OCI-LY1 (cell line): ENCODE data around the gene GNG4.

ENCODE experiments used
- H2AFZ ChIP-seq: fragments of 200-600 bp; sonication (generic), shearing (Covaris generic); 2 replicates; pipeline ENCODE4 v1.6.0; 2014; ENCODE audit warnings: antibody characterized with exemption, mild to moderate bottlenecking, low read length
- H3F3A ChIP-seq: fragments of 200-600 bp; sonication (generic), shearing (Covaris generic); 2 replicates; pipeline ENCODE4 v1.6.0; 2014; ENCODE audit warnings: mild to moderate bottlenecking, antibody characterized with exemption, low read length, moderate library complexity; ENCODE audit not compliant: insufficient read depth
- H3K27ac ChIP-seq: fragments of 200-600 bp; sonication (generic); 2 replicates; pipeline ENCODE4 v1.5.1; 2014; ENCODE audit warnings: low read length, mixed run types, mild to moderate bottlenecking, low read depth; ENCODE audit not compliant: poor library complexity, severe bottlenecking
- H3K27me3 ChIP-seq: fragments of 200-600 bp; sonication (generic); 2 replicates; pipeline ENCODE4 v1.6.0; 2014; ENCODE audit warnings: antibody characterized with exemption, mild to moderate bottlenecking, low read length, moderate library complexity; ENCODE audit not compliant: insufficient read depth
- H3K36me3 ChIP-seq: fragments of 200-600 bp; sonication (generic); 2 replicates; pipeline ENCODE4 v1.6.1; 2014; ENCODE audit warnings: mild to moderate bottlenecking, antibody characterized with exemption, low read length, moderate library complexity, mixed read lengths; ENCODE audit not compliant: insufficient read depth
- H3K4me1 ChIP-seq: fragments of 200-600 bp; sonication (generic); 2 replicates; pipeline ENCODE4 v1.5.1; 2014; ENCODE audit warnings: mild to moderate bottlenecking, low read length, moderate library complexity; ENCODE audit not compliant: insufficient read depth, severe bottlenecking
- H3K4me2 ChIP-seq: fragments of 200-600 bp; sonication (generic), shearing (Covaris generic); 2 replicates; pipeline ENCODE4 v1.6.1; 2014; ENCODE audit warnings: low read length
- H3K4me3 ChIP-seq: fragments of 200-600 bp; sonication (generic); 2 replicates; pipeline ENCODE4 v1.5.1; 2014; ENCODE audit warnings: low read length, low read depth, mild to moderate bottlenecking, mixed read lengths; ENCODE audit not compliant: poor library complexity, severe bottlenecking
- H3K79me2 ChIP-seq: fragments of 200-600 bp; shearing (Covaris generic); 2 replicates; pipeline ENCODE4 v1.6.1; 2016; ENCODE audit warnings: mixed run types, low read length, mixed read lengths; ENCODE audit not compliant: insufficient read depth
- H3K9ac ChIP-seq: fragments of 200-600 bp; sonication (generic), shearing (Covaris generic); 2 replicates; pipeline ENCODE4 v1.6.1; 2014; ENCODE audit warnings: mild to moderate bottlenecking, low read length, mixed read lengths
- H3K9me2 ChIP-seq: fragments of 200-600 bp; sonication (generic), shearing (Covaris generic); 2 replicates; pipeline ENCODE4 v1.6.1; 2014; ENCODE audit warnings: low read depth, mild to moderate bottlenecking, low read length, mixed read lengths
- H3K9me3 ChIP-seq: fragments of 200-600 bp; shearing (Covaris generic); 2 replicates; pipeline ENCODE4 v1.6.1; 2014; ENCODE audit warnings: low read length, mixed read lengths
- H4K20me1 ChIP-seq: fragments of 200-600 bp; sonication (generic), shearing (Covaris generic); 2 replicates; pipeline ENCODE4 v1.6.0; 2016; ENCODE audit warnings: mild to moderate bottlenecking, low read length; ENCODE audit not compliant: insufficient read depth
- EZH2 ChIP-seq: fragments of 200-600 bp; sonication (generic), shearing (Covaris generic); IDR thresholded peaks from 2 replicates; pipeline ENCODE4 v1.8.0; 2017; ENCODE audit warnings: borderline replicate concordance, mixed run types, mild to moderate bottlenecking, antibody characterized with exemption, low read length, moderate library complexity, mixed read lengths
- TF ChIP-seq, protein P1 (sequence below): fragments of 200-600 bp; sonication (generic), shearing (Covaris generic); IDR thresholded peaks from 2 replicates; pipeline ENCODE4 v1.5.1; 2017; ENCODE audit warnings: mild to moderate bottlenecking, antibody characterized with exemption, low read length, moderate library complexity, mixed read lengths

GNG4 gene

GRCh38 chr1:235504122-235504493 is 145.5 kb downstream of the GNG4 start, which contains the start of gene B3GALNT2:
Gene B3GALNT2 (minus strand): TSS chr1:235504452. CDS start chr1:235504252, 200 bp downstream.
- Histone ChIP-seq H3K79me2 (no peaks in the 10 kb centered on the region), H4K20me1 (no peaks in the 10 kb centered on the region), H3K9me3 (no peaks in the 10 kb centered on the region), H3K4me2 (peak within 1 kb of the TSS; percentile 73), H3K4me1 (peaks cover 12% of the 10 kb centered on the region), H3K9ac (peak within 1 kb of the TSS; percentile 88), H3F3A (no peaks in the 10 kb centered on the region), H3K27me3 (no peaks in the 10 kb centered on the region), H3K36me3 (no peaks in the 10 kb centered on the region), H3K4me3 (peak within 1 kb of the TSS; percentile 86), H3K27ac (peak within 1 kb of the TSS; percentile 69), H2AFZ (peak within 1 kb of the TSS; percentile 76), H3K9me2 (no peaks in the 10 kb centered on the region)
- no peak for TF ChIP-seq EZH2
- TF ChIP-seq, protein P1, sequence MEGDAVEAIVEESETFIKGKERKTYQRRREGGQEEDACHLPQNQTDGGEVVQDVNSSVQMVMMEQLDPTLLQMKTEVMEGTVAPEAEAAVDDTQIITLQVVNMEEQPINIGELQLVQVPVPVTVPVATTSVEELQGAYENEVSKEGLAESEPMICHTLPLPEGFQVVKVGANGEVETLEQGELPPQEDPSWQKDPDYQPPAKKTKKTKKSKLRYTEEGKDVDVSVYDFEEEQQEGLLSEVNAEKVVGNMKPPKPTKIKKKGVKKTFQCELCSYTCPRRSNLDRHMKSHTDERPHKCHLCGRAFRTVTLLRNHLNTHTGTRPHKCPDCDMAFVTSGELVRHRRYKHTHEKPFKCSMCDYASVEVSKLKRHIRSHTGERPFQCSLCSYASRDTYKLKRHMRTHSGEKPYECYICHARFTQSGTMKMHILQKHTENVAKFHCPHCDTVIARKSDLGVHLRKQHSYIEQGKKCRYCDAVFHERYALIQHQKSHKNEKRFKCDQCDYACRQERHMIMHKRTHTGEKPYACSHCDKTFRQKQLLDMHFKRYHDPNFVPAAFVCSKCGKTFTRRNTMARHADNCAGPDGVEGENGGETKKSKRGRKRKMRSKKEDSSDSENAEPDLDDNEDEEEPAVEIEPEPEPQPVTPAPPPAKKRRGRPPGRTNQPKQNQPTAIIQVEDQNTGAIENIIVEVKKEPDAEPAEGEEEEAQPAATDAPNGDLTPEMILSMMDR = no peak

- Histone ChIP-seq H3F3A (no peaks in the 10 kb centered on the region), H3K9me2 (no peaks in the 10 kb centered on the region), H3K4me3 (peak overlapping the region; percentile 86), H3K27me3 (no peaks in the 10 kb centered on the region), H4K20me1 (no peaks in the 10 kb centered on the region), H3K36me3 (no peaks in the 10 kb centered on the region), H3K79me2 (no peaks in the 10 kb centered on the region), H2AFZ (no peak overlapping the region), H3K4me1 (peaks cover 12% of the 10 kb centered on the region), H3K27ac (no peak overlapping the region), H3K4me2 (peak overlapping the region; percentile 73), H3K9ac (peak overlapping the region; percentile 47), H3K9me3 (no peaks in the 10 kb centered on the region)
- TF ChIP-seq, protein P1 = no peak
- no peak for TF ChIP-seq EZH2
Observed at GRCh38 chr1:235503403-235504121, 146.0 kb downstream of the GNG4 start.

DNA sequence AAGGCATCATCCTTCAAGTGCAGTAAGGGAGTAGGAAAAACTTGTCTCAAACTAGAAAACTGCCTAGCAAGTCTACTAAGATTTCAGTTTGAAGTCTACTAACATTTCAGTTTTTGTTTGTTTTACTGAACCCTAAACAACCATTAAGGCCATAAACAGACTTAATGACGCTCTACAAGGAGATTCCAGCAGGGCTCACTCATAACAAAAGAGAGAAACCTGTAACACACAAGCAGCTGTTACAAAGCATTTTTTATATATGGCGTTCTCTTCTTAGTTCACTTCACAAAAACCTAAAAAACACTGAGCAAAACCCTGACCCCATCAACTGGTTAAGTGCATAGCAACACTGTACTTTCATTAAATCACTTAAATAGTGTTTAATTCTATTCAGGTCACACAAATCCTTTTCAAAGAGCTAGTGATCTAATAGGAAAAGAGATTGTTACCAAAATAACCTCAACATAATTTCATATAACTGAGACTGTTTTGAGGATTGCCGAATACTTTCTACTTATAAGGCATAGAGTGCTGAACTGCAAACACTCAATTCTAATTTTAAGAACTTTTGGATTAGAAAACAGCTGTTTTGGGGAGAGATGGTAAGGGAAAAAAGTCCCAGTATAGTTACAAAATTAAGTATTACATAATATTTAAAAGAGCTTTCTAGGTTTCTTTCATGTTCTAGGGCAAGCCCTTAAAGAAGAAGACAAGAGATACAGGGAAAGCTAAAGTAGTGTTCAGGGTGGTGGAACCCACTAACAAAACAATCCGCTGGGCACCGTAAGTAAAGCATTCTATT is 146.8 kb downstream of the GNG4 start:
- H3K9me2 ChIP-seq = no peaks in the 10 kb centered on the region
- no peaks in the 10 kb centered on the region for H3K79me2 ChIP-seq
- H3K9ac ChIP-seq = peak overlapping the region; percentile 47
- no peaks in the 10 kb centered on the region for H3F3A ChIP-seq
- no peaks in the 10 kb centered on the region for H3K27me3 ChIP-seq
- H3K4me3 ChIP-seq = peak overlapping the region; percentile 86
- H3K4me1 ChIP-seq = peaks cover 12% of the 10 kb centered on the region
- H3K36me3 ChIP-seq = no peaks in the 10 kb centered on the region
- peak overlapping the region; percentile 73 for H3K4me2 ChIP-seq
- TF ChIP-seq EZH2 = no peak
- no peak overlapping the region for H3K27ac ChIP-seq
- no peak overlapping the region for H2AFZ ChIP-seq
- H4K20me1 ChIP-seq = no peaks in the 10 kb centered on the region
- no peaks in the 10 kb centered on the region for H3K9me3 ChIP-seq
